ENCODE measurements around the gene FER. TPM values are rescaled to one million over a fixed set of nuclear protein-coding genes. Genes with fewer than 3 reads are reported as not detected.

The FER gene
- total RNA-seq, 2 experiments from 2014 or later = 9.0 to 9.8 TPM

DNA sequence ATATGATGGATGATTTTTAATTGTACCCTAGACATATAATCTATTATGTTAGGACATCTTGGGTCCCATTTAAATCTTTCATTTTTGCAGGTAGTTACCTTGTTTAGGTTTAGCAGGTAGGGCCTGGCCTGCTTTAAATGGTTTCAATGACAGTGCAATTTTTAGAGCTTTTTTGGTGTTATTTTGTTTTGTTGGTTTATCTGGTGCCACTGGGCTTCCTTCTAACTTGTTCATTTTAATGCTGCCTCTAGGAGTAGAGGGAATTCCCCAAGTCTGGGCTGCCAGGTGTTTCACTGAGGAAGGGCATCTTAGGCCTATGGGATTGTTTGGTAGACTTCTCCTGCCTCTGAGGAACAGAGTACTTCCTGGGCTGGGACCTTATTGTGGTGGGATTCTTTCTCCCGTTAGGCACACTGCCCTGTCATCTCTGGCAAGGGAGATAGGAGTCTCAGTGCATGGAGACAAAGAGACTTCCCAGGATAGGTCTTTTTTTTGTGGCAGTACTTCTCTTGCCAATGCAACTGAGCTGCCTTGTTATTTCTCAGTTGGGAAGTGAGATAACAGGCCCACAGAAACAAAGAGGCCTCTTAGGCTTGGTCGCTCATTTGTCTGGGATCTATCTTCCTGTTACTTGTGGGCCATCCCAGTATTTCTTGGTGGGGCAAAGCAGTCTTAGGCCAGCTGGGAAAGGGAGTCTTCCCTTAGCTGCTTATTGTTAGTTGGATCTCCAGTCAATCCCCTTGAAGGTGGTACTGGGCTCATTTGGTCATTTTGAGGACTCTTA, 282.9 kb downstream of the FER start:
- ChIA-PET CTCF (no interaction called here), POLR2A (no interaction called here)
- Mint-ChIP-seq H3K36me3 (ENCODE audit: low read depth) (no peaks in the 10 kb centered on the region), H3K27me3 (no peaks in the 10 kb centered on the region), H3K4me1 (ENCODE audit: low read depth) (no peaks in the 10 kb centered on the region), H3K4me3 (no peak overlapping the region), H3K9me3 (no peaks in the 10 kb centered on the region), H3K27ac (no peak overlapping the region)
- no peak for DNase-seq
- TF ChIP-seq, protein P1, sequence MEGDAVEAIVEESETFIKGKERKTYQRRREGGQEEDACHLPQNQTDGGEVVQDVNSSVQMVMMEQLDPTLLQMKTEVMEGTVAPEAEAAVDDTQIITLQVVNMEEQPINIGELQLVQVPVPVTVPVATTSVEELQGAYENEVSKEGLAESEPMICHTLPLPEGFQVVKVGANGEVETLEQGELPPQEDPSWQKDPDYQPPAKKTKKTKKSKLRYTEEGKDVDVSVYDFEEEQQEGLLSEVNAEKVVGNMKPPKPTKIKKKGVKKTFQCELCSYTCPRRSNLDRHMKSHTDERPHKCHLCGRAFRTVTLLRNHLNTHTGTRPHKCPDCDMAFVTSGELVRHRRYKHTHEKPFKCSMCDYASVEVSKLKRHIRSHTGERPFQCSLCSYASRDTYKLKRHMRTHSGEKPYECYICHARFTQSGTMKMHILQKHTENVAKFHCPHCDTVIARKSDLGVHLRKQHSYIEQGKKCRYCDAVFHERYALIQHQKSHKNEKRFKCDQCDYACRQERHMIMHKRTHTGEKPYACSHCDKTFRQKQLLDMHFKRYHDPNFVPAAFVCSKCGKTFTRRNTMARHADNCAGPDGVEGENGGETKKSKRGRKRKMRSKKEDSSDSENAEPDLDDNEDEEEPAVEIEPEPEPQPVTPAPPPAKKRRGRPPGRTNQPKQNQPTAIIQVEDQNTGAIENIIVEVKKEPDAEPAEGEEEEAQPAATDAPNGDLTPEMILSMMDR (IDR thresholded peaks at IDR 0.05) = no peak
- ATAC-seq = no peak
- intact Hi-C loops (cut with micrococcal nuclease) = no loop called here

DNA sequence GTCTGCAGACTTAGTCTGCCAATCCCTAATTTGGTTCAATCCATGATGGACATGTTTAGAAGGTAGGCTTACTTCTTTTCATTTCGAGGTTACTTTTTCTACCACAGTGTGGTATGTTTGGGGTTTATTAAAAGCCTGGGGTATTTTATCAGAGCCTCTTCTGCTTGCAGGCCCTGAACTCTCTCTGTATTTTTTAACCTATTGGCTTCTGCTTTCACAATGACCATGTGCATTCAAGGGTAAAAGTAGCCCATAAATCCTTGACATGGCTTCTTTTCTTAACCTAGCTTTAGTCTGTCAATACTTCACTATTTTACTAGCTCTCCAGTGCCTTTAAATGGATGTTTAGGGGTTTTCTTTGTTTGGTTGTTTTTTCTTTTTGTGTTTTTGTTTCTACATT, 286.6 kb downstream of the FER start:
- ATAC-seq (no peak), DNase-seq (no peak)
- no peak overlapping the region for H3K27ac Mint-ChIP-seq
- TF ChIP-seq, protein P1 (IDR thresholded peaks at IDR 0.05) = no peak
- H3K4me3 Mint-ChIP-seq = no peak overlapping the region
- intact Hi-C loops (cut with micrococcal nuclease) = no loop called here
- no peaks in the 10 kb centered on the region for H3K9me3 Mint-ChIP-seq
- no peaks in the 10 kb centered on the region for H3K27me3 Mint-ChIP-seq
- H3K4me1 Mint-ChIP-seq (ENCODE audit: low read depth) = no peaks in the 10 kb centered on the region
- ChIA-PET POLR2A (interaction anchor here (1.4 kb wide), 1 partner anchor 16 kb away, joined by 3 read pairs; no protein-coding TSS in a partner anchor), CTCF (no interaction called here)
- H3K36me3 Mint-ChIP-seq (ENCODE audit: low read depth) = no peaks in the 10 kb centered on the region

DNA sequence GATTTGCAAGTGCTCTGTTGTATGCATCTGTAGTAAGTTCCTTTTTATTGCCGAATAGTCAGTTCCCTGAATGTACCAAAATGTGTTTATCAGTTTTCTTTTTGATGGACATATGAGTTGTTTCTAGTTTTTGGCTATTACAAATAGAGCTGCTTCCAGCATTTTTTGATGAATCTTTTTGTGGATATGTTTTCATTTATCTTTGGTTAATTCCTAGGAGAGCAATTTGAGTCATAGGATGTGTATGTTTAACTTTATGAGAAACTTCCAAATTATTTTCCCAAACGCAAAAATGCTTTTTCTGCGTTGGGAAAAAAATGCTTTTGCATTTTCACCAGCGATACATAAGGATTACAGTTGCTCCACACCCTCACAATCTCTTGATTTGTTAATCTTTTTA, 287.7 kb downstream of the FER start:
- no peaks in the 10 kb centered on the region for H3K4me1 Mint-ChIP-seq (ENCODE audit: low read depth)
- DNase-seq = no peak
- no peak overlapping the region for H3K4me3 Mint-ChIP-seq
- H3K9me3 Mint-ChIP-seq = no peaks in the 10 kb centered on the region
- H3K36me3 Mint-ChIP-seq (ENCODE audit: low read depth) = no peaks in the 10 kb centered on the region
- TF ChIP-seq, protein P1 (IDR thresholded peaks at IDR 0.05) = no peak
- ATAC-seq = no peak
- intact Hi-C loops (cut with micrococcal nuclease) = no loop called here
- no peak overlapping the region for H3K27ac Mint-ChIP-seq
- POLR2A ChIA-PET = no interaction called here
- no peaks in the 10 kb centered on the region for H3K27me3 Mint-ChIP-seq
- CTCF ChIA-PET = no interaction called here

DNA sequence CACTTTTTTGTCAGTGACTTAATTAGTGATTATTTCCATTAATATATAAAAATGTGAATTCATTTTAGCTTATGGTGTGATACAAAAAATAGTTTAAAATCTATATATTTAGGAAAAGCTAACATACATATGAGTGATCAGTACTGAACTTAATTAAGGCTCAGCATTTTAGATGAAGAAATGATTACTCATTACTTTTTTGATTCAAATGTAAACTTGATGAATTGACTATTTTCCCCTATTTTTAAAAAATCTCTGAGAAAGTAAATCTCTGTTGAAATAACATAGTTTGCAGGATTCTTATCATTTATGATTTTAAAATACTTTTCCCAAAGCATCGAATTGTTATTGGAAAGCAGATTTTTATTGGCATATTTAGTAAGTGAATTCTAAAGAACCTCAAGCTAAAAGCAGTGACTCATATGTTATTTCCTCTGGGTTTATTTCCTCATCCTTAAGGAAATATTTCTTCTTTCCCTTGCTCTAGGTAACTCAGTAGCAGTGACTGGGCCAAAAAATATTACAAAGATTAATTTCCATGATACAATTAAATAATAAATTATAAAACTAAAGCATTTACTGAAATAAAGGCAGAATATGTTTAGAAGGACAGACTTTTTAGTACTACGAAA, 290.6 kb downstream of the FER start:
- CTCF ChIA-PET = interaction anchor here (0.6 kb wide), 1 partner anchor 37 kb away, joined by 3 read pairs; no protein-coding TSS in a partner anchor
- POLR2A ChIA-PET = no interaction called here
- ATAC-seq (no peak), DNase-seq (no peak)
- no peaks in the 10 kb centered on the region for H3K27me3 Mint-ChIP-seq
- H3K4me3 Mint-ChIP-seq = no peak overlapping the region
- no peak overlapping the region for H3K27ac Mint-ChIP-seq
- H3K4me1 Mint-ChIP-seq (ENCODE audit: low read depth) = no peaks in the 10 kb centered on the region
- no peaks in the 10 kb centered on the region for H3K9me3 Mint-ChIP-seq
- H3K36me3 Mint-ChIP-seq (ENCODE audit: low read depth) = no peaks in the 10 kb centered on the region
- TF ChIP-seq, protein P1 (IDR thresholded peaks at IDR 0.05) = no peak
- intact Hi-C loops (cut with micrococcal nuclease) = no loop called here

DNA sequence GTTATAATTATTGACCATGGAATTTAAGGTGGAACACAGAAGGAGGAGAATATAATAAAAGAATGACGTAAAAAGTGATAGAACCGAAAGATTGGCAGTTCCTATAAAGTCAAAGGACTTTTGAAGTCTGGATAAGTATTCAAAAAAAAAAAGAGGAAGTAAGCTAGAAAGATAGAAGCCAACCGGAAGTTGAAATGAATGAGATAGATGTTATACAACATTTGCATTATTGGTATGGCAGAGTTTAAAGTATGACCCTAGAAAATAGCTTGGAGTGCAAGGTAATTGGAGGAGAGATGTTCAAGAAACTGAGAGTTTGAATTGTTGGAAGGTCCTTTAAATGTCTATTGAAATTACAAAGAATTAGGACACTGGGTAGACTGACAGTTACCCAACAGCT, 293.6 kb downstream of the FER start:
- H3K4me3 Mint-ChIP-seq = no peak overlapping the region
- H3K27ac Mint-ChIP-seq = no peak overlapping the region
- POLR2A ChIA-PET = no interaction called here
- no peaks in the 10 kb centered on the region for H3K36me3 Mint-ChIP-seq (ENCODE audit: low read depth)
- TF ChIP-seq, protein P1 (IDR thresholded peaks at IDR 0.05) = no peak
- no peaks in the 10 kb centered on the region for H3K27me3 Mint-ChIP-seq
- no peaks in the 10 kb centered on the region for H3K4me1 Mint-ChIP-seq (ENCODE audit: low read depth)
- DNase-seq = no peak
- ATAC-seq = no peak
- CTCF ChIA-PET = no interaction called here
- intact Hi-C loops (cut with micrococcal nuclease) = no loop called here
- H3K9me3 Mint-ChIP-seq = no peaks in the 10 kb centered on the region
